Measurements from ENCODE around the gene ERC2. TPM values are rescaled to one million over a fixed set of nuclear protein-coding genes. Genes with fewer than 3 reads are reported as not detected.

ERC2 gene
- polyA plus RNA-seq, 2 of the 4 experiments (the other 2 are of a cell fraction), result 0.16 TPM; not detected in 1

GRCh38 chr3:56365905-56366640 is 102.2 kb downstream of the ERC2 start:
- ChIA-PET CTCF (interaction anchor here (1.9 kb wide), 1 partner anchor 25 kb away, joined by 6 read pairs; no protein-coding TSS in a partner anchor), POLR2A (no interaction called here)
- Histone ChIP-seq H3K4me2 (no peak overlapping the region), H3K9me3 (no peaks in the 10 kb centered on the region), H3K4me3 (no peak overlapping the region), H3K27ac (no peak overlapping the region), H3K4me1 (no peaks in the 10 kb centered on the region)
- TF ChIP-seq KDM5A (IDR thresholded peaks at IDR 0.05) (no peak), CTCF (IDR thresholded peaks at IDR 0.05) (no peak), NFE2L2 (conservative IDR thresholded peaks at IDR 0.05; ENCODE audit: low read length) (no peak), KDM1A (IDR thresholded peaks at IDR 0.05; ENCODE audit: low read depth) (no peak), ELK1 (IDR thresholded peaks at IDR 0.05; ENCODE audit: low read depth, low read length) (no peak), HOXA7 (CRISPR knock-in tag; IDR thresholded peaks at IDR 0.05) (no peak), HOXB5 (CRISPR knock-in tag; IDR thresholded peaks at IDR 0.05) (no peak), PBX3 (IDR thresholded peaks at IDR 0.05) (no peak), HMGXB4 (CRISPR knock-in tag; IDR thresholded peaks at IDR 0.05; ENCODE audit: borderline replicate concordance) (no peak)
- DNase-seq (ENCODE audit: low read depth in 1 of 2, low spot score in 1 of 2), result no peak
- FAIRE-seq, result no peak
- 16% methylated on average over 4 of the region's 4 CpGs for WGBS (ENCODE audit: missing lambda C conversion rate)
- ATAC-seq, result no peak

GRCh38 chr3:56364665-56365064 is 103.6 kb downstream of the ERC2 start:
- DNase-seq (ENCODE audit: low read depth in 1 of 2, low spot score in 1 of 2), result no peak
- CTCF ChIA-PET, result interaction anchor here (1.9 kb wide), 1 partner anchor 24 kb away, joined by 6 read pairs; no protein-coding TSS in a partner anchor
- no peak for FAIRE-seq
- no peak for ATAC-seq
- WGBS (ENCODE audit: missing lambda C conversion rate), result 25% methylated on average over 3 of the region's 3 CpGs
- Histone ChIP-seq H3K4me3 (no peak overlapping the region), H3K9me3 (no peaks in the 10 kb centered on the region), H3K4me1 (no peaks in the 10 kb centered on the region), H3K4me2 (no peak overlapping the region), H3K27ac (no peak overlapping the region)
- POLR2A ChIA-PET, result no interaction called here
- TF ChIP-seq ATOH8 (CRISPR knock-in tag; IDR thresholded peaks at IDR 0.05; ENCODE audit: low read depth) (no peak), PBX3 (IDR thresholded peaks at IDR 0.05) (no peak), RNF2 (IDR thresholded peaks at IDR 0.05; ENCODE audit: borderline replicate concordance, low read depth) (no peak), SREBF2 (IDR thresholded peaks at IDR 0.05) (no peak), BHLHE40 (IDR thresholded peaks at IDR 0.05; ENCODE audit: low read depth, low read length) (no peak), GATA3 (IDR thresholded peaks at IDR 0.05; ENCODE audit: borderline replicate concordance) (no peak), SMC3 (IDR thresholded peaks at IDR 0.05) (no peak), HMGXB4 (CRISPR knock-in tag; IDR thresholded peaks at IDR 0.05; ENCODE audit: borderline replicate concordance) (no peak)
